ENCODE measurements around the gene FAT1. TPM values are rescaled to one million over a fixed set of nuclear protein-coding genes. Genes with fewer than 3 reads are reported as not detected.

FAT1 gene
- total RNA-seq, 1 donor from 2014 or later, result 86.4 TPM

GRCh38 chr4:186658657-186659056 is 65.0 kb downstream of the FAT1 start:
- no peak for ATAC-seq

DNA sequence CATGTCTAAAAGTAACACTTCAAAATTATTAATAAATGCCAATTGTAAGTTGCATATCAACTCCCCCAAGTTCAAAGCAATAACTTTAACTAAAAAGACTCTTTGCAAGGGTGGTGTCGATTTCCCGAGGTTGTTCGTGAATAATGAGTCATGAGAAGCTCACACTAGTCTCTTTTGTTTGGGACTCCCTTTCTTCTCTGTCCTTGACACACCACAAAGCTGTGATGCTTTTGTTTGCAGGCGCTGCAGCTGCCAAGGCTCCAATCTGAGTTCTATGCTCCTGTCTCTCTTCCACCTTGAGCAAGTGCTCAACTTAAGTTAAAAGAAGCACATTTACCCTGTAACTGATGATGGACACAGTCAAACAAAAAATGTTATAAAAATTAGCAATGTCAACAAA is 65.9 kb downstream of the FAT1 start:
- ATAC-seq, result peak; percentile 75

DNA sequence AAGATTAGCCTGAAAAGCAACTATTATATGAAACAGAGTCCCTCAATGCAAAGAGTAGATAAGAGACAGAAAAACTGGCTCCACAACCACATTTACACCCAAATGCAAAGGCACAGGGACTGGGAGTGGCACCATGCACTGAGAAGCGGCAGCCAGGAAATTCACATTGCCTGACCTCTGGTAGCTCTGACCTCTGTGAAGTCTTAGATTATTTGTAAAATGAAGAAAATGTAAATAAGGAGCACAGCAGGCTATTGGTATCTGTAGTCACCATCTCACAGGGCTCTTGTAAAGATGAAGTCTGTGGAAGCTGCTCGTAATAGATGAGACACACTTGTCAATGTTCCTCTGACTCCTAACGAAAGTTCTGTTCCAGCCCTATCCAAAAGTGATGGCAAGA is 69.7 kb downstream of the FAT1 start:
- no peak for ATAC-seq

DNA sequence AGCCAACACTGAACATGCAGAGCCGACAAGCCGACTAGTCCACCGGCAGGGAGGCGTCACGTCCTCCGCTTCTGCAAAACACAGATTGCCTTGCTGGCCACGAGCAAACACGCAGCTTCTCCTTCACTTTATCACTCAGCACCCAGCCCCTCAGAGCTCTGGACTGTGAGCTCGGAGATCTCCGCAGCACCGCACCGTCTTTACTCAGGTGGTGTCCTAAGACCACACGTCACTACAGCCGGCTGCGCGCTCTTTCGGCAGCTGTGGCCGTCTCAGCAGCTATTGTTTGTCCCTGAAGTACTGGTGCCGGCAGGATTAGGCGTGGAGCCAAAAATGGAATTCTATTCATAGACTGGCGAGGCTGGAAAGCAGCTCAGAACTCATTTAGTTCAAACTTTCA is 72.0 kb downstream of the FAT1 start:
- ATAC-seq, result no peak

DNA sequence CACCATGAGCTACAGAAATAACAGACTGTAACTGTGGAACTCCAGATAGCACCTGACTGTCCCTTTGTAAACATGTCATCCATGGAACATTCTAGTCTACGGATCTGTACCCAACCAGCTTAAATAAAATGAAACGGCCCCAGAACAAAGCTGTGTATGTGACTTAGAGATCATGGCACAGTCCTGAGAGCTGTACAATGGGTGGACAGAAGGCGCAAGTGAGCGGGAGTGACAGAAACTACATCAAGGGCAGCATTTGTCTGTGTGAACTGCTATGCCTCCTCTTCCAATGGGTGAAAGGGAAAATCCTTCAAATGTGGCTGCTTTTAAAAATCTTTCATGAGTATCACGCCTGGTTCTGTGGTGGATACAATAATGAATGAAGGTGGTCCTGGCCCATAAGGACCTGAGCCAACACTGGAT is 72.5 kb downstream of the FAT1 start:
- ATAC-seq, result no peak

- ATAC-seq, result no peak
Measured at GRCh38 chr4:186650401-186651180, 73.1 kb downstream of the FAT1 start.

DNA sequence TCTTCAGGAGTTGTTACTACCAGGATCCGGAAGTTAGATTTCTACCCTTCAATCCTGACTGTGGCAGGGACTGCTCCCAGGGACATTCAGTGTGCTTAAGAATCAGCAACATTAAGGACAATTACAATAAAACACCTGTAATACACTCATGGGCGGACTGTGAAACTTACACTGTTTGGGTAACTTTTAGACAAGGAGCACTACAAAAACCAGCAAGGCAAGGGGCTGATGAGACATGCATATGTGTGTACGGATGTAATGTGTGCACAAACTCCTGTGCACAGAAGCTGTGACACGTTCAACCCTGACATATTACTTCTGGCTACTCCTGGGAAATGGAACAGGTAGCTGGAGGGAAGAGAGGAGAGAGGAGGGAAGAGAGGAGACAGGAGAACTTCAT is 75.8 kb downstream of the FAT1 start:
- ATAC-seq, result no peak

DNA sequence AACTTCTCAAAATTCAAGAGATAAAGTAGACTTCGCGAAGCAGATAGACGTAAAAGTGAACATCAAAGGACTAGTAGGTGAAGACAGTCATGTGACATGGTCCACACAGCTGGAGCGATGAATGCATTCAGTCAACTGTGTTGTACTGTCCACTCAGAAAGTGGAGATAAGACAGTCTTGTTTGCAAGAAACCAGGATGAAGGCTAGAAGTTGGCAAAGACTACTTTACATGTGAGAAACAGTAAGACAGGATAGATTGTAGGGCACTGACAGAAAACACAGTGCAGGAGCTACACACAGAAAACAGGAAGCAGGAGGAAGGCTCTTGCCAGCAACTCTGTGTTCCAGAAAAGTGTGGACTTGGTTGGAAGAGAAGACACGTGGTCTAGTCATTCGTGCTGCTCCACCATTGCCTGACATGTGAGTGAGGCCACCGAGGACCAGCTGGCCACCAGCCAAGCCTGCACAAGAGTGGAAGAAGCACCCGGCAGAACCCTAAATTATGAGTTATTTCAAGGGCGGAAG is 78.9 kb downstream of the FAT1 start:
- ATAC-seq, result no peak

GRCh38 chr4:186644311-186644638 is 79.4 kb downstream of the FAT1 start:
- ATAC-seq, result no peak

DNA sequence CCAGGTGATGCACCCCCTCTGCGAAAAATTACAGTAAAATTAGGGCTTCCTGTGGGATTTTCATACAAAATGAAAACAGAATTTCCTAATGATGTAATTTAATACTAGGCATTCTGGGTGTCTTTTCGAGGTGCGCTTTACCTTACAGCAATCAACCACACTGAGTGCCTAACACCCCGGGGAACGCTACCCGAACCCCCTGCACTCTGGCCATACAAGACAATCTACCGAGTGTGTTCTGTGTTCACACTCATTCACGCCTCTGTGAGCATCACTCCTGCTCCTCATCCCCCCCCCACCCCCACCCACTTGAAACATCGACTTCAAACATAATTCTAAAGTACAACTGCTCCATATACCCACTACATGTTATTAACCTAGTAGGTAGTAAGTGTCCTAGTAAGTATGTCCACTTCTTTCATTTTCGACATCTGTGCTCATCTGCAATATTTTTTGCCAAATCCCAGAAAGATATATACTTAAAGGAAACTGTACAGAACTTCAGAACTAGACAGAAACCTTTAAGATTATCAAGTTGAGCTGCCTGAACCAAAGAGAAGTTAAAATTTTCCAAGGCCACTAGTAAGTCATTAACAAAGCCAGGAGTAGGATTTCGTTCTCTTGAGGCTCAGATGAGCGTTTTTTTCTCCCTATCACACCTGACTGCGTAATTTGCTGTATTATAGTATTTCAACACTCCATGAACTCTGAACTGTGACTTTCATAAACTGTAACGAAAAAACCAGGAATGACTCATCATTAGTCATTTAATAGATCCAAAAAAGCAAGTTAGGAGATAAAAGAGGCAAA is 80.0 kb downstream of the FAT1 start:
- peak; percentile 89 for ATAC-seq

DNA sequence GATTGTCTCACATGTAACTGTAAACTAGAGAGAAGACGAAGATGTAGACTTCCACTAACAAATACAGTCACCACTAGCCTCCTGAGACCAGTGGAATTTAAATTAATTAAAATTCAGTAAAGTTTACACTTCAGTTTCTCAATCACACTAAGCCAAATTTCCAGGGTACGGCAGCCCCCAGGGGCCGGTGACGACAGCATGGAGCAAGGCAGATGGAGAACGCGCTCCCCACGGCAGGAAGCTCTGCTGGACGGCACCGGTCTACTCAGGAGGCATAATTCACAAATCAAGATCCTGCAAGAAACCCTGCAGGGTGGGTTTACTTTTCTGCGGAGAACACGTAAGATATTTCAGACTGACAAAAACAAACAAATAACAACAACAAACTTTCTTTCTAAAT is 80.7 kb downstream of the FAT1 start:
- ATAC-seq, result no peak

- no peak for ATAC-seq
Measured at GRCh38 chr4:186642530-186642929, 81.1 kb downstream of the FAT1 start.

GRCh38 chr4:186634591-186635128 is 89.0 kb downstream of the FAT1 start:
- ATAC-seq, result no peak

DNA sequence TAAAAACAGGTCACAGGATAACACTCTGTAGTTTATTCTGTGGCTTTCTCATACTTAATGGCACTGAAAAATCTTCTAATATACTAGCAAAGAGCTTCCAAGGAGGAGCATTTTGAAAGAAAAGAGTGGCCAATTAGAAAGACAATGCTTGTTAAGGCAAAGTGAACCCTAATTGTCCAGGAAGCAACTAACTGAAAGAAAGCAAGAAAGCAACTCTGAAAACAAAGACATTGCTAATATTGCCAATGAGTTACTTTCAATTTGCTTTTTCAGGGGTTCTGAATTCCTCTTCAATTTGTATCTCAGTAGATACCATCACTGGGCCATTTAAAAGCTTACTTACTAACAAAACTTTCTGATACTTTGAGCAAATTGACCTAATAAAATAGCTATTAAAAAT is 89.8 kb downstream of the FAT1 start:
- ATAC-seq, result no peak

DNA sequence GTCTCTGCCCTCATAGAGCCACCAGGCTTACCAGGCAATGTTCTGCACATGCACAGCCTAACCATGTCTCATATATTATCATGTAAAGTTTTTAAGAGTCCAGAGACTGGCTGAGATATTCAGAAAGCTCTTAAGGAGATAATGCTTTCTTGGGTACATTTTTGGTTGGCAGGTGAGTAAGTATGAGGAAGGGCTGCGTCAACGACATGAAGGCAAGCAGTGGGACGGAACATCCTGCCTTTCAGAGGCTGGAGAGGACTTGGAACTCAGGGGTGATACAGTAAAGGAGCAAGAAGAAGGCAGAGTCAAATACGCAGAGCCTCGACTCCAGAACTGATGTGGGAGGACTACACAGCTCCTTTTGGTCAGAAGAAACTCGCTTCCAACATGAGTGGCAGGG is 93.5 kb downstream of the FAT1 start:
- no peak for ATAC-seq

GRCh38 chr4:186628058-186628711 is 95.5 kb downstream of the FAT1 start:
- peak; percentile 39 for ATAC-seq

DNA sequence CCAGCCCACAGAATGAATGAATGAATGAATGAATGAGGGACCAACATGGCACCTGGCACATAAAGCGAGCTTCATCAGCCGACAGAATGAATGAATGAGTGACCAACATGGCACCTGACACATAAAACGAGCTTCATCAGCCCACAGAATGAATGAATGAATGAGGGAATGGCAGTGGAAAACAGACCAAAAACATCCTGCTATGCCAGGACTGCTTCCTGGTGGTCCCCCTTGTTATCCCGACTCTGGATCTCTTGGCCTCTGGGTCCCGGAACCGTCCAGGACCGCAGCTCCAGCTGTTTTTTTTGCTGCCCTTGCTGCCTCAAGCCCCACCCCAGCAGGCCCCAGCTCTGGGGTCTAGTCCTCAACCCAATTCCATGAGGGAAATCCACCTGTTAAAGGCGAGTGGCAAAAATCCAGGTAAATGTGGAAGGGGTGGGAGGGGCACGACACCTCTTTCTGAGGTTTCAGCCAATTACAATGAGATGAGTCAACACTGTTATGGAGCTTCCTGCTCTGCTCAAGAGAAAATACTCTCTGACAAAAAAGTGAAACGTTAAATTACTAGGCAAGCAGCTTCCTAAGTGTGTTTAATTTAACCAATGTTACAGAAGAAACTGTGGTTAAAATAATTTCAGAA is 96.3 kb downstream of the FAT1 start:
- peak; percentile 48 for ATAC-seq

- ATAC-seq, result no peak
Measured at GRCh38 chr4:186624951-186625350, 98.7 kb downstream of the FAT1 start.

- no peak for ATAC-seq
Measured at GRCh38 chr4:186623546-186623945, 100.1 kb downstream of the FAT1 start.

GRCh38 chr4:186622788-186623464 is 100.7 kb downstream of the FAT1 start:
- ATAC-seq, result peak; percentile 28

DNA sequence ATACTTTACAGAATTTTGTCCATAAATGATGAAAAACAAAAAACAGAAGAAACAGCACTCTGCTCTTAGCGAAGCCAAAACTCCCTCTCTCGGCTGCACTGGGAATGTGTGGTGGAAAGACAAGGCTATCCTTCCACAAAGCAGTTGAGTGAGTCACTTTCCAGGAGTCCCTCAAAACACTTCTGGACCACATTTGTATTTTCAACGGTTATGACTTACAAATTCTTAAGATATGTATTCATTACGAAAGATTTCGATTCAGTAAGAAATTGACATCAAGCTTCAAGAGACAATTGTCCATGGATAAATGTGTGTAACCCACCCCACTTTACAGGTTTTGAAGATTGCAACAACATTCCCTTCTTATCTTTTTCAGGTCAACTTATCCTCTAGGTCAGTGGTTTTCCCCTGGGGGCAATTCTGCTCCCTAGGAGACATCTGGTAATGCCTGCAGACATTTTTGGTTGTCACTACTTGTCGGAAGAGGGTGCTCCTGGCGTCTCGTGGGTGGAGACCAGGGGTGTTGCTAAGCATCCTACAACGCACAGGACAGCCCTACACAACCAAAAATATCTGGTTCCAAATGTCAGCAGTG is 101.6 kb downstream of the FAT1 start:
- ATAC-seq, result no peak

- no peak for ATAC-seq
Measured at GRCh38 chr4:186619088-186619487, 104.6 kb downstream of the FAT1 start.
